Erythroblast (primary cell): Measurements from ENCODE around the gene COX5B.

Experiments
- GATA1 ChIP-seq: IDR thresholded peaks from 2 replicates; pipeline ENCODE4 v1.6.1; 2011; ENCODE audit warnings: low read depth, mild to moderate bottlenecking, control low read depth, low read length, moderate library complexity
- POLR2A ChIP-seq: IDR thresholded peaks from 2 replicates; pipeline ENCODE4 v1.6.1; 2011; ENCODE audit warnings: mild to moderate bottlenecking, low read length

- TF ChIP-seq POLR2A (no peak), GATA1 (no peak)
Observed at GRCh38 chr2:97693476-97693875, 47.6 kb downstream of the COX5B start.
